Stimulated activated CD4-positive, alpha-beta T cell treated with anti-CD3 and anti-CD28 coated beads, Interleukin-4, amount 100 ng/mL, for 24 hours (primary cell): Measurements from ENCODE around the gene STIMATE.
A peak's percentile ranks its signal among the peaks of the same experiment; 100 is the strongest.

Experiments
- DNase-seq: peaks from one replicate; pipeline ENCODE4 v3.0.0-alpha.2; 2020

The STIMATE gene

DNA sequence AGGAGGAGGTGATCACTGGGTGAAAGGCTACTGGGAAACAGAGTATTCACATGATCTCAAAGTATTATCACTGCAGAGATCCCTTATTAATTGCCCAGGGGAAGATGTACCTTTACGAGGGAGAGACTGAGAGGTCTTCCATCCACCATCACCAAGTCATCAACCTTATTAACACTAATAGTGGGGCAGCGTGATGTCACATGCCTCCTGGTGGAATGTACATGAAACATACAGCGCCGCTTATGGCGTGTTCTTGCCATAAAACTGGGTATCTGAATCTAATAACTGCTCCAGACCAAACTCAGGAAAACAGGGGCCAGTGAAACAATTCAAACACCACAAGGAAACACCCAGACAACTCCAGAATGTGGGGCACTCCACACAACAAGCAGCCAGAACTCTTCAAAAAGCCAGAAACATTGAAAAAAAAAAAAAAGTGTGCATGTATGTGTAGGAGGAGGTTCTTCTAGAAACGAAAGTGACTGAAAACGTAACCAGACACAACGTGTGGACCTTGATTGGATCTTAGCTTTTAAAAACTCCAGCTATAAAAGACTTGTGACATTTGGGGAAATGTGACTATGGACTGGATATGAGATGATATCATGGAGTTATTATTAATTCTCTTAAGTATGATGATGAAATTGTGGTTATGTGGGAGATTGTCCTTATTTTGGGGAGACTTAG, 4.6 kb downstream of the STIMATE start:
- peak; percentile 33 for DNase-seq

DNA sequence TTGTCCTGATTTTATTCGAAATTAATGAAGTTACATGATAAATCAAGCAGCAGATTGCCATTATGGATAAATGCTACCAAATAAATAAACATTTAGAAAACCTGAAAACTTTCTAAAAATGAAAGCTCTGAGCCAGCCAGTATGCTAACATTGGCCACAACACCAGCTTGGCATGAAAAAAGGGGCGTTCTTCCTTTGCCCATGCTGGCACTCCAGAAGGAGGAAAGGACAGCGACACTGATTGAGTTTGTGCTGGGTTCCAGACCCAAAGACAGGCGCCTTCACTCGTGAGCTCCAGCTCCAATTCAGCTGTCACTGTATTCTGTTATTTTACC, 5.1 kb downstream of the STIMATE start:
- DNase-seq: no peak

DNA sequence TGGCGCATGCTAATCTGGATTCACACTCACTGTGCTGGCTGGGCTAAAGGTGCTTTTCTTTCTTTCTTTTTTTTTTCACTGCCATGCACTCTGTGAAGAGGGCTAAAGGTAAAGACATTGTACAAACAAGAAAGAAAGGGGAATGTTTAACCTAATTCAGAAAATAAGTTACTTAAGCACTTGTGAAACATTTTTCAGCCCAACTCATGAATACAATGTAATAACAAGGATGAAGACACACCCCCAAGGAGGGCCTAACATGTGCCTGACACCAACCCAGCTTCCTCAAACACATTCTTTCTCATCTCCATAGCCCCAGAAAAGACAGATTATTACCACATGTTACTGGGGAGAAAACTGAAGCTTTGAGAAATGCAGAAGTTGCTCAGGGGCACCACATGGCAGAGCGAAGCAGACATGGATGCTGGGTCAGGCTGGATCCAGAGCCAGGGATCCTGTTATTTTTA, 5.7 kb downstream of the STIMATE start:
- DNase-seq: no peak

DNA sequence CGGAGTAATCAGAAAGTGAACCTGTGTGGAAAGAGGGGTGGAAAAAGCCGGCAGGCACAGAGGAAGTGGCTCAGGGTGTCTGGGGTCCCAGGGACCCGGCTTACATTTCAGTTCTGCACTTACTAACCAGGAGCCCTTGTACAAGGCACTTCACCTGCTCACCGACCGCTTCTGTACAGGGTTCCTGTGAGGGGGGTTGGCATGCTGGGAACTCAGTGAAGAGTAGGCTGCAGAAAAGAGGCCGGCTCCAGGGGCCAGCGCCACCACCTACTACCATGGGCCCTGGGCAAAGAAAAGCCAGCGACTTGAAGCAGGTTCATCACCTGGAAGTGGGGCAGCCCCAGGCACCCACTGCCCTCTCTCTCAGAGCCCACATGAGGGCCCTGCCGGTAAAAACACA, 6.2 kb downstream of the STIMATE start:
- DNase-seq: peak; percentile 47

DNA sequence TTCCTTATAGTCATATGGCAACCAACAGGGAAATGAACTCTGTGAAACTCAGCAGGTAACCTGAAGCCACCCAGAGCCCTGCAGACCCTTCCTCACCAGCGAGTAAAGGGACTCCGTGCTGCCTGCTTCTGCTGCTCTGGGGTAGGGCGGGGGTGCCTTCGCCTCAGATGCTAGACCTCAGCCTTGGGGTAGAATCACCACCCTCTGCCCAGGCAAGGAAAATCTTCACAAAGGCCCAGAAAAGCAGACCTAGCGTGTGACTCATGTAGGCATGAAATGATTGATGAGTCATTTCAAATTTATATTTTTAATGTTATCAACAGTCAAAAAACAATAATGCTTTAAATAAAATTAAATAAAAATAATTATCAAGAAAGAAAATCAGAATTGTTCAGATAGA, 6.6 kb downstream of the STIMATE start:
- peak; percentile 57 for DNase-seq

DNA sequence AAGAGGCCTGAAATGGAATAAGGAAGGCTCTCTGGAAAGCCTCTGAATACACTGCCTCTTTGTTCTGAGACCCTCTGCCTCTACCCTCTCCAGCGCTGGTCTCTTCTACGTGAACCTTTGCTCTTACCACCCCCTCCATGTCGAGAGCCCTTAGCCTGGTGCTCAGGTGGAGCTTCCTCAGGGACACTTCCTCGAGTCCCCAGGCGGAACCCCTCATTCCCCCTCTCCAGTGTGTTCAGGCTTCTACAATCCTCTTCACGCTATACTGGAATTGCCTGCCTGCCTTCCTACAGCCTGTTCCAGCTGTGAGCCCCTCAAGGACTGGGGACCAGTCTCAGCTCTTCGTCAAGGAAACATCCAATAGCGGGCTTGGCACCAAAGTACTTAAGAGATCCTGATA, 7.4 kb downstream of the STIMATE start:
- no peak for DNase-seq

DNA sequence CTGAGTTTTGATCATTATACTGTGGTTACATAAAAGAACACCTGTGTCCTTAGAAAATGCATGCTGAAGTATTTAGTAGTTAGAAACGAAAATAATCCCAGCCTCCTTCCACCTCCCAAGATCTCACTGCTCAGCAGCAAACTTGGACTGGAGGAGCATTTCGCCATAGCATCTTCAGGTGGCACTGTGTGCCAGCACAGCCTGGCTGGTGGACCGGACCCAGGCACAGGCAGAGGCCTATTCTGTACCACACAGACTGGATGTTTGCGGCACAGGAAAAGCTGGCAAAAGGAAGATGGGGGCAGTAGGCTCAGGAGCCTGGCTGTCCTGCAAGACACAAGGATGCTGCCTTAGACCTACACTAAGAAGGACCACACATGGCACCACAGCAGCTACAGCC, 10.2 kb downstream of the STIMATE start:
- no peak for DNase-seq

DNA sequence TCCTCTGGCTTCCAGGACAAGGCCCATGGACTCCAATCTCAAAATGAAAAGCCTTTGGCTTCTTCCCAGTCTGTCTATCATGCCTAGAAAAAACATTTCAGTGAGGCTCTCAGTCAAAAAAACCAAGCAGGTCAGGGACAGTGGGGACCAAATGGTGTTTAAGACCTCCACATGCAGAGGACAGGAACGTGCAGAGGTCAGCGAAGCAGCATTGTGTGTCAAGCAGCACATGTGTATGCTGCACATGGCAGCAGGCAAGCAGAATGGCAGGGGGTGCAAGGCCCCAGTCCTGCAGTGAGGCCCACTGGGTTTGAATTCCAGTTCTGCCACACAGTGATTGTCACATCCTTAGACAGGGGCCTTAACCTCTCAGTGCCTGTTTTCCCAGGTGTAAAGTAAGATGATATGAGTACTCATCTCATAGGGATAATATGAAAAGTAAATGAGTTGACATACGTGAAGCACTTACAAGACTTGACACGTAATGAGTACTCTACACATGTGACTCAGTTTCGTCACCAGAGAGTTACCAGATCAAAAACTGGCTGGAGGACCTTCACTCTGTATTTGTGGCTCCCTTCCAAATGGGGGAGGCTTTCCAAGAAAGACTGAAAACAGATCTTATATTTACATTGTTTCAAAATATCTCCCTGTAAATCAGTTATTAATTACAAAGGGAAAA, 11.2 kb downstream of the STIMATE start:
- DNase-seq: no peak

DNA sequence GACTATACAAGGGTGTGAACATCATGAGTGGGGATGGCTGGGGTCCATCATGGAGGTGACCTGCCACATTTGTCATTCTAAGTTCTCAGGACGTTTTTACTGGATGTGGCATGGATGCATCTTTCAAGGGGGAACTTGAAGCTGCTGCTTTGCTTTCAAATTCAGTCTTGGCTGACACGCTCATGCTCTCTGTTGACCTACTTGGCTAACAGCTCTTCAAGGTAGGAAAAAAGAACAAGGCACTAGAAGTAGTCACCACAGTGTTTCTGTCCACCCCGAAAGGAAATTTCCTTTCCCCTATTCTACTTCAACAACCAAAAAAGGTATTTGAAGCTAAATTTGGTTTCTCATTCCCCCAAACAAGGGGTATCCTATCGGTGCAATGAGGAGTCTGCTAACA, 15.0 kb downstream of the STIMATE start:
- no peak for DNase-seq

DNA sequence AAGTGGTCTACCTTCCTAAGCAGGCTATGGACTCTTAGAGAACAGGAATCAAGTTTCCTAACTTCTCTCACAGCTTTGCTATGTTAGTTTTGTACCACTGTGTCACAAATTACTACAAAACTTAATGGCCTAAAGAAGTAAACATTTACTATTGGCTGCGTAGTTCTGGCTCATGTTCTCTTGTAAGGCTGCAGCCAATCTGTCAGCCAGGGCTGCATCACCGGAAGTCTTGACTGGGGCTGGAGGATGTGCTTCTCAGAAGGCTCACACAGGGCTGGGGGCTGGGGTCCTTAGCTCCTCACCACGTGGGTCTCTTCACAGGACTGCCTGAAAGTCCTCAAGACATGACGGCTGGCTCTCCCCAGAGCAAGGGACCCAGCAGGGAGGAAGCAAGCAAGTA, 15.5 kb downstream of the STIMATE start:
- DNase-seq: no peak

DNA sequence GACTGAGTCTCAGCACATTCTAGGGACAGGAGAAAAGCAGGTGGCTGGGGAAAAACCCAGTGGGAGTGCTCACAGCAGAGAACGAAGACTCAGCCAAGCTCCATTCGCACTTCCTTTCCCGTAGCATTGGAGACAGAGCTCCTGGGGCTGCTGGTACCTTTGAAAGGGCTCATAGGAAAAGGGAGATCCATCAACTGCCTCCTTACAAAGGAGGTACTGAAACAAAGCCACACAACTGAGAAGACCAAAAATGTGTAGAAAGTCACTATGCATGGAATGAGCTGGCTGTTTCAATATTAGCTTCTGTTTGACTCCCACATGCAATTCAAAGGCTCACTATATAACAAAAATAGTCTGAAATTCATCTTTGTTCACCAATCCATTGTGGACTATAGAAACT, 16.9 kb downstream of the STIMATE start:
- DNase-seq: no peak

DNA sequence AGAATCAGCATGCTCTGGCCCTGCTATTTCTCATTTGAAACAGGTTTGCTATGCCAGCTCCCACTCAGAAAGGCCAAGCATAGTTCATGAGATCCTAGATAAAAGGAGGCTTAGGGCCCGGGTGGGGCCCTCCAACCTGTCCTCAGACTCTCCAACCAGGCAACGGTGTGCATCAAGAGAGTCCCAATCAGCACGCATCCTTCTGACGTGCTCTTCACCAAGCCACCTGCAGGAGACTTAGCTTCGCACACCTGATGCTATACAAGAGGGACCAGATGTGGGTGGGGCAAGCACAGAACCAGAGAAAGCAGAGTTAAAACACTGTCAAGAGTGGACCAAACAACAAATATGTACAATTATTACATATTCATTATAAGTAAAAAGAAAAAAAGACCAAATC, 17.3 kb downstream of the STIMATE start:
- DNase-seq: no peak

DNA sequence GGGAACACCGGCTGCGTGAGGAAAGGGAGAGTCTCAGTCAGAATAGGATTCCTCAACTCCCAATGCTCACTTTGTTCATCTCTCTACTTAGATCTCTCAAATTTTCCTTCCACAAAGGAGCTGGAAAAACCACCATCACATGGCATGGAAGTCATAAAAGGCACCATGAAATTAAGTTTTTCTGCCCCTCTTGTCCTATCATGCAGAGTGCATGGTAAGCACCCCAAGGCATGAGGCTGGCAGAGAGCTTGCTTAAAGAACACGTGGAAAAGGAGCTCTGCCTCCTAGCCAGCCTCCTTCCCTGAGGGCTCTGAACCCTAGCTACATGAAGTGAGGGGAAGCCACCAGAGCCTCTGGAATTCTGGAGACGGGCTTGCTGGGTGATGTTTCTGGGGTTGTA, 17.8 kb downstream of the STIMATE start:
- DNase-seq: no peak

DNA sequence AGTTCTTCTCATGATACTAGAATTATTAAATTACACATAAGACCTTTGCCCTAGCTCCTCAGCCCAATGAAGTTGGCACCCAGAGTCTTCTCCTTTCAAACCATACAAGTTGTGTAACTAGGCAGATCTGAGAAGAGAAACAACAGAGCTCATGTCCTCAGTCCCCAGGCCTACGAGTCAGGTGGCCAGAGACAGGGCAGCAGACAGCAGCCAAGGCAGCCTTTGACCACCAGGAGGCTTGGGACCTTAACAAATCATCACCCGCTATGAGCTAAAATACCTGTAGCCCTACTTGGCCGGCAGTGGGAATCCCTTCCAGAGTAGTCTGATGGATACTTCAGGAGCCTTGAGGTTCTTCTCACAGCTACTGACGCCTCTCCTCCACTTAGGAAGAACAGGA, 18.3 kb downstream of the STIMATE start:
- DNase-seq: no peak

DNA sequence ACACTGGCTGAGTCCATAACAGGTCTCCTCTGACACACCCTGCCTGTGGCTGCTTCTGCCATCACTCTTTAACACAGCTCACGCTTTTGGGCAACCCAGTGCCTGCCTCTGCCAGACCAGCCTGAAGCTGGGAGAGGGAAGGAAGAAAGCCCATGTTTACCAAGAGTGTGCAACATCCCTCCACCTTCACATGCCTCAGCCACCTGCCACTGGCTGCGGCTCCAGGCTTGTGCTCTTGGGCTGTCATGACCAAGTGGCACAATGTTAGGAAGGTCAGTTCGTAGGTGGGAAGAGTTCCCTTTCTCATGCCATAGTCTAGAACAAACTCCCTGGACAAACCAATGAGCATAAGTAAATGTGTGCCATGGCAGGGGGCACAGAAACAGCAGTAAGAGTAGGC, 20.3 kb downstream of the STIMATE start:
- no peak for DNase-seq

DNA sequence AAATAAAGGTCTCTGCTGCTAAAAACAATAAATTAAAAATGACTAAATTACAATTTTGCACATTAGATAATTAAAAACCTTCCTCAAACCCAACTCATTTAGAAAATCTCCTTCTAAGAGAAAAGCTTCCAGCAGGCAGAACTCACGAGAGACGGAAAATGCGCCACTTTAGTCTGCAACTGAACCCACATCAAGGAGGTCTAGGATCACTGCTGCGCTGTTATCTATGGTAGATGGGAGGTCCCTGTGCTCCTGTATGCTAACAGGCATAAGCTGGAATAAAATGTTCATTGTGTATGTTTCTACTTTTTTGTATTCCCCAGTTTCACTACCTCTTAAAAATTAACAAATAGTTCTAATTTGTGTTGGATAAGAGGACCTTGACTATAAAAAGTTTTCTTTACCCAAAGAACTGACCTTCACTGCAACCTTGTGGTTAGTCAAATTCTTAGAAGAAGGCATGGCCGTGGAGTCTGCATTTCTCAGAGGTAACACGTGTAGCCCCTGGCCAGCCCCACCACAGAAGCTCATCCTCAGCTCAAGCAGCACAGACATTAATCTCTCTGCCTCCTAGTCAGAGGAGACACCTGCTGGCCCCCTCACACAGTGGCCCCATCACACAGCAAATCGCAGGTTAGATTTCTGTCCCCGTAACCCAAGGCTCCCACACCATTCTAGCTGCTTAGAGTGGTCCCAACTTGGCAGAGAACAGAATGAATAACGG, 22.3 kb downstream of the STIMATE start:
- no peak for DNase-seq

DNA sequence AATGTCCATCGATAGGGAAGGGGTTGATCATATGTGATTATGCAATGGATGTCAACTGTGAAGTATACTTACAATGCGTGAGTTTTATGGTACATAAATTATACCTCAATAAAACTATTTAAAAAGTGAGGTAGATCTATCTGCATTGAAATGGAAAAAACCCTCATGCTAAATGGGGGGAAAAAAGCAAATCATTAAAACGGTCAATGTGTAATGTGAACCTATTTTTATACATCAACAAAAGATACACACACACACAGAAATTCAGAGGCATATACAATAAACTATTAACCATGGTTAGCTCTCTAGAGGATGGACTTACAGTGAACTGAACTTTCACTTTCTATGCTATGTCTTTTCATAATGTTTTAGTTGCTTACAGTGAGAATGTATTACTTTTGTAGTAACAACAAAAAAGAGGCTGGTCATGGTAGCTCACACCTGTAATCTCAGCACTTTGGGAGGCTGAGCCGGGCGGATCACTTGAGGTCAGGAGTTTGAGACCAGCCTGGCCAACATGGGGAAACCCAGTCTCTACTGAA, 23.1 kb downstream of the STIMATE start:
- no peak for DNase-seq

DNA sequence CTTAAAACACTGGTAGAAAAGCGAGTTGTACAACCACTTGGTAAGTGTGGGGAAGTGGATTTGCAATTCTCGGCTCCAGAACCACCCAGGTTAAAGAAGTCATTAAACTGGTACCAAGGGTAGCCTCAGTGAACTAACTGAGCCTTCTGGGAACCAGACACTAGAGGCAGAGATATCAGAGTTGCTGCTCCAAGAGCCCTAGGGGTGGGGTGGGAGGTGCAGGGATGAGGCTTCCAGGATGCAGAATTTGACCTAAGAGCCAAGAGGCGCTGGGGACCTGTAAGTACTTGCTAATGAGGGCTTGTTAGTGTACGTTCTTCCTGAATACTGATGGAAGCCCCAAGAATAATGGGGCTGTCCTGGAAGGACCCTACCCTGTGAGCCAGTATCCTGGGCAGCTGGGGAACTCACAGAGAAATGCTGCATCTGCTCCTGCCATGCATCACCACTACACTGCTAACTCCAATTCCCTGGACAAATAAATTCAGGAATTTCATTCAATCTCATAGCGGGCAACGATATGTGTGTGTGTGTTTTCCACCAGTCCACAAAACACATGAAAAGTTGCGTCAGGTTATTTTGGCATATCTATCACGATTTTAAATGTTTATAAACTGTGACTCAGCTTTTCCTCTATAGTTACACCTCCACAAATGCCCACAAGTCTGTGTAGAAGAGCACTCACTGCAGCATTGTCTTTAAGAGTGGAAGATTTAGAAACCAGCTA, 23.8 kb downstream of the STIMATE start:
- no peak for DNase-seq

DNA sequence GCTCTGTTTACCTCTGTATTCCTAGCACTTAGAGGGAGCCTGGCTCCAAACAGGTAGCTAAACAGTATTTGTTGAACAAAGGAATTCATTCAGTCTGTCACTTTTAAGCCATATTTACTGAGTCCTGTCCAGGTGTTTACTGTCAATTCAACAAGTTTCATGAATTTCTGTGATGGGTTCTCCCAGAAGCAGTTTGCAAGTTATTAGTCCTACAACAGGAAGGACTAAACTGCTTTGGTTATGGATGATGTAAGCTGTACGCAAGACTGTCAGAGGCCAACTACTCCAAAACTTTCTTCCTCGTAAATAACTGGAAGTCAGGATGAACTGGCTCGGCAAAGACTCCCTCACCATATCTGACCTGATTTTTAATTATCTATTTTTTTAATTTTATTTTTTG, 25.1 kb downstream of the STIMATE start:
- no peak for DNase-seq

DNA sequence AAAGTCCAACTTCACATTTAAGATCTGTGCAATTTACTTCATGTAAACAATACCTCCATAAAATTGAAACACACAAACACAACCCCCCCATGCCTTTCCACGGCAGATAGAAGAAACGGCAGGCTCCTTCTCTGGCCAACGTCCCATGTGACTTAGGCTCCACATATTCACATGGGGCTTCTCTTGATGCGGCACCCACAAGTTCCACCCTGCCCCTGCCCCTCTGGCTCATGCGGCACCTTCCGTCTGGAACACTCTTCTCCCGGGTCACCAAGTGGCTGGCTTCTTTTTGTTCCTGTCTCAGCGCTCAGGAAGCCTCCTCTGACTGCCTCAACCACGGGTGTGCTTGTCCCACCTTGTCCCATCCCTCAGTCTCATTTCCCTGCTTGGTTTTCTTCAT, 25.6 kb downstream of the STIMATE start:
- DNase-seq: no peak

DNA sequence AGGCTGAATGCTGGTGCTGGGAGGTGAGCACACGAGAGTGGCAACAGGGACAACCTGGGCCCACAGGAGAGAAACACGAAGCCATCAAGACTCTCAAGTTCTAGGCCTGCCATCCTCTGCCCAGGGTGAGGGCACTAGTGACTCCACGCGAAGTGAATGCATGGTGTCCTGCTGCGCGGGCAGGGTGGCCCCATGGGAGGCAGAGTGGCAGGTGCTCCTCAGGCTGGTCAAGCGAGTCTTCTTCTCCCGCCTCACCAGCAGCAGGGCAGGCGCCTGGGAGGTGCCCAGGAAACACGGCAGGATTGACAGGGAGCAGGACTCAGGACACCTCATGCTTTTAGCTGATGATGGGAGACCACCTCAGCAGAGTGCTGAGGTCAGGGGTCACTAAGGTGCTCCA, 26.9 kb downstream of the STIMATE start:
- no peak for DNase-seq

DNA sequence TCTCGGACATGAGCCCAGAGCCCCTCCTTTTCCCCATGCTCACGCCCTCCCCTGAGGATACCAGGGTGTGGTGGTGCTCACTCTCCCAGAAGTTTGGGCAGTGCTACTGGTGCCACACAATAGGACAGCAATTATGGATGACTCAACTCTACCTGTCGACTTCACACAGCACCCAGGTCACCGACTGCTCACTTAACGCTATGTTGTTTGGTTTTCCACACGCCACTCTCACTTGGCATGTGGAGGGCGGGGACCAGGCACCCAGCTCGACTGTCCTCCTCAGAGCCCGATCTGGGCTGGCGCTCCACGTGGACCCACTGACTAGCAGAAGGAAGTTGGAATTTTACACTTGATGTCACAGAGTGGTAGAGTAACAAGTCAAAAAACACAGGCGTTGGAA, 30.9 kb downstream of the STIMATE start:
- no peak for DNase-seq

DNA sequence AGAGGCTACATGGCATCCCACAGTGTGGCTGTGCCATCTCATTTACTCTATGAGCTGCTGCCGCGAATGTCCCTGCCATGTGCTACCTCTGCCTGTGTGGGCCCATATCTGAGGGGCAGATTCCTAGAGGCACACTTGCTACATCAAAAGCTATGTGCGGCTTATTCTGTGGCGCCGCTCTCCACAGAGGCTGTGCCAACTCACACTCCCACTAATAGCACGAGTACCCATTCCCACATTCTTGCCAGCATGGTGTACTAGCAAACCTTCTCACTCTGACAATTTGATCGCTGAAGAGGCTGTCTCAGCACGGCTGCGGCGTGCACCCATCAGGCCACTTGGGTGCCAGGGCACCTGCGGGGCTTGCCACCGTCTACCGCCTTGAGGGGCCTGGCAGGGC, 31.4 kb downstream of the STIMATE start:
- DNase-seq: no peak

DNA sequence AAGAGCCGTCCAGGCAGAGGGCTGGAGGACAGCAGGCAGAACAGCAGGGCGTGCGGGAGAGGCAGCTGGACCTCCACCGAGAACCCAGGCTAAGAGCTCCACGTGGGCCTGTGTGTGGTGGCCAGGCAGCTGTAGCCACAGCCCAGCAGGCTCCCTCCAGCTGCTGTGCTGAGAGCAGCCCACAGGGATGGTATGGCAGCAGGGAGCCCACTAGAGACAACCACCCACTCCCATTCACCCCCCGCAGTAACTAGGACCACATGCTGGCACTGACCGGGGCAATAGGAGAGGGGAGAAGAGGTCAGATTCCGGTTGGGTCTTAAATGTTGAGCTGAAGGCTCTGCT, 37.0 kb downstream of the STIMATE start:
- DNase-seq: no peak
